Ovary (tissue), 3 donors: ENCODE results near the gene PRKAR2A.
"Not testable (repeated sequence)": the region's sequence is repeated elsewhere in the genome, so short reads cannot be mapped to it uniquely, and the experiment has no call there.

Experiments used
- CTCF ChIP-seq, 3 donors: fragments of 450-650 bp in 2 of 3; fragments of 200-600 bp in 1 of 3; IDR thresholded peaks; one replicate each; pipeline versions ENCODE4 v1.5.1 to v1.8.0; 2016 to 2022; ENCODE audit warnings: antibody characterized with exemption in 3 of 3, mild to moderate bottlenecking in 1 of 3
- EP300 ChIP-seq: sonication (generic); formaldehyde crosslinking; IDR thresholded peaks from one replicate; pipeline ENCODE4 v1.6.1; 2017; ENCODE audit warnings: antibody characterized with exemption
- POLR2A ChIP-seq: fragments of 450-650 bp; IDR thresholded peaks from one replicate; pipeline ENCODE4 v1.6.1; 2017; ENCODE audit warnings: antibody characterized with exemption, mild to moderate bottlenecking, moderate library complexity
- donor health status: DM: no; HTN: no; CAD: no.

- TF ChIP-seq CTCF (IDR thresholded peaks at IDR 0.05); POLR2A; EP300: not testable (repeated sequence)
Observed at GRCh38 chr3:48741226-48741625, 106.4 kb downstream of the PRKAR2A start.
